Sigmoid colon (tissue), 4 donors: ENCODE results near the gene CAPZA1.

Experiments
- CTCF ChIP-seq, 4 experiments: fragments of 450-650 bp in 3 of 4; fragments of 200-600 bp in 1 of 4; IDR thresholded peaks; one replicate each; pipeline ENCODE4 v1.5.1; 2016 to 2019; ENCODE audit warnings: antibody characterized with exemption in 4 of 4, mild to moderate bottlenecking in 3 of 4, moderate library complexity in 2 of 4
- EP300 ChIP-seq, 4 donors: sonication (generic); formaldehyde crosslinking; IDR thresholded peaks; one replicate each; pipeline ENCODE4 v1.6.1; 2017; ENCODE audit warnings: antibody characterized with exemption in 4 of 4
- POLR2A ChIP-seq, 2 donors: fragments of 450-650 bp; IDR thresholded peaks; one replicate each; pipeline ENCODE4 v1.6.1; 2016; ENCODE audit warnings: antibody characterized with exemption in 2 of 2, mild to moderate bottlenecking in 2 of 2, moderate library complexity in 2 of 2

- TF ChIP-seq POLR2A (IDR thresholded peaks at IDR 0.05): no peak
- TF ChIP-seq CTCF (IDR thresholded peaks at IDR 0.05): peak; percentile 12 to 43 (median 36)
- no peak for TF ChIP-seq EP300 (IDR thresholded peaks at IDR 0.05)
These were observed 54.2 kb downstream of the CAPZA1 start for GRCh38 chr1:112673592-112674439.
